Measurements from ENCODE around the gene BRD1.
"Not testable (repeated sequence)": the region's sequence is repeated elsewhere in the genome, so short reads cannot be mapped to it uniquely, and the experiment has no call there.

The BRD1 gene

GRCh38 chr22:49825944-49826602 is 1.6 kb downstream of the BRD1 start:
- DNase-seq, result peak; percentile 71

GRCh38 chr22:49825436-49825835 is 2.2 kb downstream of the BRD1 start:
- DNase-seq, result no peak

- no peak for DNase-seq
Measured at GRCh38 chr22:49824936-49825335, 2.7 kb downstream of the BRD1 start.

GRCh38 chr22:49824185-49824925 is 3.3 kb downstream of the BRD1 start:
- no peak for DNase-seq

- no peak for DNase-seq
Measured at GRCh38 chr22:49823289-49824045, 4.2 kb downstream of the BRD1 start.

- DNase-seq, result not testable (repeated sequence)
Measured at GRCh38 chr22:49821741-49822140, 5.9 kb downstream of the BRD1 start.

- no peak for DNase-seq
Measured at GRCh38 chr22:49820984-49821383, 6.7 kb downstream of the BRD1 start.

- DNase-seq, result no peak
Measured at GRCh38 chr22:49817359-49817758, 10.3 kb downstream of the BRD1 start.

- peak; percentile 23 for DNase-seq
Measured at GRCh38 chr22:49815641-49816091, 12.0 kb downstream of the BRD1 start.

- DNase-seq, result no peak
Measured at GRCh38 chr22:49814856-49815255, 12.8 kb downstream of the BRD1 start.

- no peak for DNase-seq
Measured at GRCh38 chr22:49814164-49814686, 13.4 kb downstream of the BRD1 start.

- DNase-seq, result no peak
Measured at GRCh38 chr22:49812838-49813237, 14.8 kb downstream of the BRD1 start.

- DNase-seq, result no peak
Measured at GRCh38 chr22:49811020-49811791, 16.5 kb downstream of the BRD1 start.

GRCh38 chr22:49810363-49811019 is 17.2 kb downstream of the BRD1 start:
- DNase-seq, result no peak

- DNase-seq, result peak; percentile 24
Measured at GRCh38 chr22:49807780-49808708, 19.6 kb downstream of the BRD1 start.

GRCh38 chr22:49807129-49807528 is 20.5 kb downstream of the BRD1 start:
- DNase-seq, result no peak

GRCh38 chr22:49803737-49804375 is 23.8 kb downstream of the BRD1 start:
- DNase-seq, result no peak

GRCh38 chr22:49803134-49803533 is 24.5 kb downstream of the BRD1 start:
- no peak for DNase-seq

GRCh38 chr22:49801391-49802060 is 26.1 kb downstream of the BRD1 start:
- DNase-seq, result no peak
